Ovary (tissue), 9 donors: ENCODE data around the gene CCL26. TPM values are rescaled to one million over a fixed set of nuclear protein-coding genes. Genes with fewer than 3 reads are reported as not detected.

ENCODE experiments used
- DNase-seq, 5 donors: peaks; one replicate each; pipeline ENCODE4 v3.0.0-alpha.2; 2019 to 2020
- H3K27ac ChIP-seq, 2 donors: fragments of 200-600 bp; one replicate each; pipeline versions ENCODE4 v1.5.1 to v1.8.0; 2019 to 2022
- H3K27me3 ChIP-seq: fragments of 200-600 bp; one replicate; pipeline ENCODE4 v1.8.0; 2022
- H3K36me3 ChIP-seq: fragments of 200-600 bp; sonication (generic); one replicate; pipeline ENCODE4 v1.5.1; 2019
- H3K4me1 ChIP-seq: one replicate; pipeline ENCODE4 v1.8.1; 2013; ENCODE audit warnings: mild to moderate bottlenecking, moderate library complexity; ENCODE audit not compliant: insufficient read depth
- H3K4me3 ChIP-seq: fragments of 200-600 bp; sonication (generic); one replicate; pipeline ENCODE4 v1.5.1; 2017
- H3K9me3 ChIP-seq, 2 donors: fragments of 200-600 bp in 1 of 2; sonication (generic) in 1 of 2; one replicate each; pipeline versions ENCODE4 v1.5.1 to v1.8.1; 2013 to 2019; ENCODE audit warnings: mild to moderate bottlenecking in 1 of 2, moderate library complexity in 1 of 2
- CTCF ChIP-seq, 3 donors: fragments of 450-650 bp in 2 of 3; fragments of 200-600 bp in 1 of 3; IDR thresholded peaks; one replicate each; pipeline versions ENCODE4 v1.5.1 to v1.8.0; 2016 to 2022; ENCODE audit warnings: antibody characterized with exemption in 3 of 3, mild to moderate bottlenecking in 1 of 3
- EP300 ChIP-seq: sonication (generic); formaldehyde crosslinking; IDR thresholded peaks from one replicate; pipeline ENCODE4 v1.6.1; 2017; ENCODE audit warnings: antibody characterized with exemption
- POLR2A ChIP-seq: fragments of 450-650 bp; IDR thresholded peaks from one replicate; pipeline ENCODE4 v1.6.1; 2017; ENCODE audit warnings: antibody characterized with exemption, mild to moderate bottlenecking, moderate library complexity
- WGBS, 3 donors: extraction: QIAGEN DNeasy Blood & Tissue Kit in 1 of 3; methylation state at CpG; one replicate each; pipeline versions ENCODE4 v1.1.5 to v1.1.7; 2013 to 2017; 5-methylcytosine and 5-hydroxymethylcytosine counted together
- intact Hi-C, 4 donors: fragments of 100-400 bp; cut with DNase I; formaldehyde crosslinking; loops; one replicate each; pipeline versions ENCODE4 v1.11.0 to v1.15.1; 2022 to 2023
- polyA plus RNA-seq, 2 donors: library from polyadenylated mRNA; stranded (reverse); fragments of 200-250 nt in 1 of 2; fragments of 350-450 nt in 1 of 2; fragmentation: Illumina TruSeq in 1 of 2; extraction: RNeasy Lipid Tissue Mini Kit (QIAGEN cat#74804) in 1 of 2; gene quantifications; one replicate each; pipeline ENCODE4 v1.2.3, GENCODE V29; 2013 to 2014
- total RNA-seq, 7 donors: library from RNA; depleted of rRNA in 2 of 7; stranded (reverse); fragments of >200 nt in 2 of 7; fragmentation: NEBNext Ultra II Directional in 3 of 7; extraction: Animal tissue kit (Norgen Biotek cat#: 25700) in 3 of 7; gene quantifications; one replicate each; pipeline versions ENCODE4 v1.1.0 to v1.2.4, GENCODE V29; 2016 to 2023
- donor health status: DM: no; HTN: no; CAD: no; lungs with moderate emphysema.
- donor health status: DM: no; HTN: no; CAD: no.
- donor health status: Bipolar disorder and iron deficiency.
- donor health status: DM: yes; HTN: yes; CAD: no.
- donor health status: DM: no; HTN: no; CAD: no.
- donor health status: DM: yes; HTN: yes; CAD: no.

The CCL26 gene
- total and polyA plus RNA-seq, 9 donors = 2.6 to 43.0 (median 9.5) TPM

- intact Hi-C loops = no loop called here
- H3K4me1 ChIP-seq = peaks cover 5% of the 10 kb centered on the region
Measured at GRCh38 chr7:75734586-75735458, 37.2 kb downstream of the CCL26 start.

GRCh38 chr7:75732764-75733630, 39.0 kb downstream of the CCL26 start:
- H3K27me3 ChIP-seq = no peaks in the 10 kb centered on the region
- H3K4me3 ChIP-seq = no peak overlapping the region
- intact Hi-C loops = no loop called here
- H3K9me3 ChIP-seq = no peaks in the 10 kb centered on the region
- TF ChIP-seq EP300 = no peak
- no peak for TF ChIP-seq CTCF (IDR thresholded peaks at IDR 0.05)
- TF ChIP-seq POLR2A = no peak
- 42 to 43% (median 42%) methylated on average over 15 of the region's 15 CpGs for WGBS, 3 donors
- H3K27ac ChIP-seq = no peak overlapping the region
- no peaks in the 10 kb centered on the region for H3K36me3 ChIP-seq
- H3K4me1 ChIP-seq = peaks cover 10% of the 10 kb centered on the region
- no peak for DNase-seq

More at GRCh38 chr7:75734586-75735458, 37.2 kb downstream of the CCL26 start:
- Histone ChIP-seq H3K27me3 (no peaks in the 10 kb centered on the region), H3K9me3 (no peaks in the 10 kb centered on the region), H3K4me3 (no peak overlapping the region), H3K27ac (no peak overlapping the region), H3K36me3 (no peaks in the 10 kb centered on the region)
- 73 to 79% (median 76%) methylated on average over 9 of the region's 9 CpGs for WGBS, 3 donors
- TF ChIP-seq POLR2A (no peak), CTCF (IDR thresholded peaks at IDR 0.05) (no peak), EP300 (no peak)
- no peak for DNase-seq

GRCh38 chr7:75732016-75732521, 39.9 kb downstream of the CCL26 start:
- no peaks in the 10 kb centered on the region for H3K9me3 ChIP-seq
- H3K36me3 ChIP-seq = no peaks in the 10 kb centered on the region
- TF ChIP-seq EP300 (no peak), POLR2A (no peak), CTCF (IDR thresholded peaks at IDR 0.05) (no peak)
- H3K27me3 ChIP-seq = no peaks in the 10 kb centered on the region
- H3K4me1 ChIP-seq = peaks cover 14% of the 10 kb centered on the region
- WGBS, 3 donors = 85 to 87% (median 86%) methylated on average over 12 of the region's 12 CpGs
- no peak for DNase-seq
- H3K27ac ChIP-seq = no peak overlapping the region
- intact Hi-C loops = no loop called here
- H3K4me3 ChIP-seq = no peak overlapping the region

GRCh38 chr7:75729851-75730274, 42.1 kb downstream of the CCL26 start:
- intact Hi-C loops = no loop called here
- 74 to 82% (median 81%) methylated on average over 4 of the region's 4 CpGs for WGBS, 3 donors
- H3K27ac ChIP-seq = no peak overlapping the region
- TF ChIP-seq EP300 = no peak
- no peak for TF ChIP-seq CTCF (IDR thresholded peaks at IDR 0.05)
- no peak for TF ChIP-seq POLR2A
- no peak overlapping the region for H3K4me3 ChIP-seq
- no peaks in the 10 kb centered on the region for H3K36me3 ChIP-seq
- no peaks in the 10 kb centered on the region for H3K27me3 ChIP-seq
- peaks cover 15% of the 10 kb centered on the region for H3K4me1 ChIP-seq
- H3K9me3 ChIP-seq = no peaks in the 10 kb centered on the region
- no peak for DNase-seq
